ENCODE measurements around the gene UBE2N.

Gene UBE2N

GRCh38 chr12:93402333-93403311 lies 39.1 kb downstream of the UBE2N start:
- TF ChIP-seq REST (IDR thresholded peaks at IDR 0.05; ENCODE audit: insufficient read depth in 1 of 2, low read depth in 2 of 2, low read length in 2 of 2) (no peak), TAF1 (IDR thresholded peaks at IDR 0.05; ENCODE audit: borderline replicate concordance, insufficient read depth, low read length) (no peak), FOXP2 (optimal IDR thresholded peaks at IDR 0.05; ENCODE audit: borderline replicate concordance, extremely low read depth, extremely low read length, insufficient read depth) (no peak), POLR2AphosphoS5 (IDR thresholded peaks at IDR 0.05; ENCODE audit: low read depth, low read length) (no peak), SIN3A (IDR thresholded peaks at IDR 0.05; ENCODE audit: borderline replicate concordance, insufficient read depth, low read length) (no peak)

- TF ChIP-seq POLR2AphosphoS5 (IDR thresholded peaks at IDR 0.05; ENCODE audit: low read depth, low read length) (no peak), SIN3A (IDR thresholded peaks at IDR 0.05; ENCODE audit: borderline replicate concordance, insufficient read depth, low read length) (no peak), FOXP2 (optimal IDR thresholded peaks at IDR 0.05; ENCODE audit: borderline replicate concordance, extremely low read depth, extremely low read length, insufficient read depth) (no peak), TAF1 (IDR thresholded peaks at IDR 0.05; ENCODE audit: borderline replicate concordance, insufficient read depth, low read length) (no peak), REST (IDR thresholded peaks at IDR 0.05; ENCODE audit: insufficient read depth in 1 of 2, low read depth in 2 of 2, low read length in 2 of 2) (no peak)
These were observed 44.3 kb downstream of the UBE2N start for GRCh38 chr12:93397412-93397811.

GRCh38 chr12:93393425-93393824 lies 48.3 kb downstream of the UBE2N start:
- TF ChIP-seq TAF1 (IDR thresholded peaks at IDR 0.05; ENCODE audit: borderline replicate concordance, insufficient read depth, low read length) (no peak), SIN3A (IDR thresholded peaks at IDR 0.05; ENCODE audit: borderline replicate concordance, insufficient read depth, low read length) (no peak), REST (IDR thresholded peaks at IDR 0.05; ENCODE audit: insufficient read depth in 1 of 2, low read depth in 2 of 2, low read length in 2 of 2) (no peak), POLR2AphosphoS5 (IDR thresholded peaks at IDR 0.05; ENCODE audit: low read depth, low read length) (no peak), FOXP2 (optimal IDR thresholded peaks at IDR 0.05; ENCODE audit: borderline replicate concordance, extremely low read depth, extremely low read length, insufficient read depth) (no peak)

GRCh38 chr12:93390549-93391297 lies 51.0 kb downstream of the UBE2N start:
- TF ChIP-seq FOXP2 (optimal IDR thresholded peaks at IDR 0.05; ENCODE audit: borderline replicate concordance, extremely low read depth, extremely low read length, insufficient read depth) (no peak), REST (IDR thresholded peaks at IDR 0.05; ENCODE audit: insufficient read depth in 1 of 2, low read depth in 2 of 2, low read length in 2 of 2) (no peak), TAF1 (IDR thresholded peaks at IDR 0.05; ENCODE audit: borderline replicate concordance, insufficient read depth, low read length) (no peak), SIN3A (IDR thresholded peaks at IDR 0.05; ENCODE audit: borderline replicate concordance, insufficient read depth, low read length) (no peak), POLR2AphosphoS5 (IDR thresholded peaks at IDR 0.05; ENCODE audit: low read depth, low read length) (no peak)
